HepG2 (cell line): ENCODE data around the gene STK40. TPM values are rescaled to one million over a fixed set of nuclear protein-coding genes. Genes with fewer than 3 reads are reported as not detected.
A peak's percentile ranks its signal among the peaks of the same experiment; 100 is the strongest.

Experiments used
- CC2D1A ChIP-seq: sonication (generic); formaldehyde crosslinking; IDR thresholded peaks from 2 replicates; pipeline ENCODE4 v1.8.1; 2023; ENCODE audit warnings: mild to moderate bottlenecking, missing genetic modification reagents
- CHCHD3 ChIP-seq: sonication (generic); formaldehyde crosslinking; IDR thresholded peaks from 2 replicates; pipeline ENCODE4 v1.8.0; 2022; ENCODE audit warnings: mild to moderate bottlenecking, missing genetic modification reagents, moderate library complexity
- DR1 ChIP-seq: sonication (generic); formaldehyde crosslinking; IDR thresholded peaks from 2 replicates; pipeline ENCODE4 v1.8.0; 2021; ENCODE audit warnings: mild to moderate bottlenecking, missing genetic modification reagents, inconsistent platforms
- DZIP1 ChIP-seq: sonication (generic); formaldehyde crosslinking; IDR thresholded peaks from 2 replicates; pipeline ENCODE4 v1.5.0; 2020; ENCODE audit warnings: mild to moderate bottlenecking, missing genetic modification reagents
- EEA1 ChIP-seq: sonication (generic); formaldehyde crosslinking; IDR thresholded peaks from 2 replicates; pipeline ENCODE4 v1.5.1; 2020; ENCODE audit warnings: mild to moderate bottlenecking, missing genetic modification reagents, borderline replicate concordance
- ERF ChIP-seq: IDR thresholded peaks from 2 replicates; pipeline ENCODE4 v1.6.1; 2018; ENCODE audit warnings: missing biosample characterization, missing genetic modification reagents
- GFI1 ChIP-seq: sonication (generic); formaldehyde crosslinking; IDR thresholded peaks from 2 replicates; pipeline ENCODE4 v1.5.0; 2020; ENCODE audit warnings: missing genetic modification reagents, mild to moderate bottlenecking, borderline replicate concordance
- HNRNPL ChIP-seq: fragments of 200-400 bp; formaldehyde crosslinking; IDR thresholded peaks from 2 replicates; pipeline ENCODE4 v1.6.1; 2017; ENCODE audit warnings: mild to moderate bottlenecking, low read depth, low read length
- MTA3 ChIP-seq: sonication (generic); formaldehyde crosslinking; IDR thresholded peaks from 2 replicates; pipeline ENCODE4 v1.4.0; 2020; ENCODE audit warnings: missing genetic modification reagents
- MXD3 ChIP-seq: IDR thresholded peaks from 2 replicates; pipeline ENCODE4 v1.6.1; 2016; ENCODE audit warnings: mild to moderate bottlenecking, missing biosample characterization, missing genetic modification reagents
- MYNN ChIP-seq: sonication (generic); formaldehyde crosslinking; IDR thresholded peaks from 2 replicates; pipeline ENCODE4 v1.4.0; 2020; ENCODE audit warnings: mild to moderate bottlenecking, low read depth, missing genetic modification reagents
- NFRKB ChIP-seq: fragments of 450-650 bp; IDR thresholded peaks from 2 replicates; pipeline ENCODE4 v1.6.1; 2017
- REL ChIP-seq: sonication (generic); formaldehyde crosslinking; conservative IDR thresholded peaks from 2 replicates; pipeline ENCODE4 v1.8.0; 2022; ENCODE audit warnings: mild to moderate bottlenecking, missing genetic modification reagents, moderate library complexity
- SRY ChIP-seq: sonication (generic); formaldehyde crosslinking; IDR thresholded peaks from 2 replicates; pipeline ENCODE4 v1.8.0; 2022; ENCODE audit warnings: mild to moderate bottlenecking, missing genetic modification reagents
- TCF7 ChIP-seq: sonication (generic); IDR thresholded peaks from 2 replicates; pipeline ENCODE4 v1.6.1; 2016; ENCODE audit warnings: antibody characterized with exemption, low read depth
- TEAD2 ChIP-seq: sonication (generic); formaldehyde crosslinking; IDR thresholded peaks from 2 replicates; pipeline ENCODE4 v1.9.0; 2021; ENCODE audit warnings: missing genetic modification reagents
- THAP9 ChIP-seq: sonication (generic); formaldehyde crosslinking; IDR thresholded peaks from 2 replicates; pipeline ENCODE4; 2020; ENCODE audit warnings: missing genetic modification reagents, mild to moderate bottlenecking, borderline replicate concordance
- U2AF1 ChIP-seq: fragments of 200-400 bp; formaldehyde crosslinking; optimal IDR thresholded peaks from 2 replicates; pipeline ENCODE3; 2017; ENCODE audit warnings: mild to moderate bottlenecking, low read depth, low read length
- ZNF264 ChIP-seq: sonication (generic); formaldehyde crosslinking; IDR thresholded peaks from 2 replicates; pipeline ENCODE4 v1.4.0; 2020; ENCODE audit warnings: missing genetic modification reagents
- ZNF337 ChIP-seq: sonication (generic); formaldehyde crosslinking; IDR thresholded peaks from 2 replicates; pipeline ENCODE4 v1.5.1; 2020; ENCODE audit warnings: missing genetic modification reagents, low read depth, mild to moderate bottlenecking, borderline replicate concordance
- ZNF33B ChIP-seq: sonication (generic); formaldehyde crosslinking; IDR thresholded peaks from 2 replicates; pipeline ENCODE4 v1.5.1; 2020; ENCODE audit warnings: mild to moderate bottlenecking, missing genetic modification reagents
- ZNF501 ChIP-seq: sonication (generic); formaldehyde crosslinking; IDR thresholded peaks from 2 replicates; pipeline ENCODE4 v1.5.1; 2020; ENCODE audit warnings: mild to moderate bottlenecking, moderate library complexity, missing genetic modification reagents
- ZNF703 ChIP-seq: sonication (generic); formaldehyde crosslinking; IDR thresholded peaks from 2 replicates; pipeline ENCODE4 v1.5.1; 2020; ENCODE audit warnings: missing genetic modification reagents, mild to moderate bottlenecking, moderate library complexity, borderline replicate concordance
- ZNF841 ChIP-seq: sonication (generic); formaldehyde crosslinking; IDR thresholded peaks from 2 replicates; pipeline ENCODE4 v1.8.1; 2023; ENCODE audit warnings: missing genetic modification reagents, borderline replicate concordance
- polyA plus RNA-seq, 8 experiments: library from polyadenylated mRNA; depleted of rRNA in 3 of 8; stranded (reverse) in 7 of 8; unstranded in 1 of 8; fragments of >200 nt; fragmentation: Illumina TruSeq in 4 of 8; extraction: Trizol in 4 of 8; gene quantifications; 2 replicates each; pipeline versions ENCODE4 v1.2.1 to v1.2.3, GENCODE V29; 2011 to 2016; ENCODE audit warnings: low read depth in 4 of 8, missing spikeins in 1 of 8, mixed read lengths in 1 of 8; ENCODE audit not compliant: insufficient read depth in 1 of 8
- total RNA-seq, 5 experiments: library from RNA; depleted of rRNA; stranded (reverse); fragments of >200 nt; fragmentation: Illumina TruSeq; extraction: Trizol; gene quantifications; 2 replicates each; pipeline ENCODE4 v1.2.3, GENCODE V29; 2016; ENCODE audit warnings: low read depth in 1 of 5

STK40 gene
- total and polyA plus RNA-seq, 2 of the 13 experiments (the other 11 are each of a cell fraction or from before 2014, with no cell fraction given), result 33.8 to 35.1 TPM

GRCh38 chr1:36306210-36306901, 79.4 kb downstream of the STK40 start, which contains the start of gene SH3D21 (continued):
- TF ChIP-seq REL (no peak), ZNF703 (CRISPR knock-in tag) (no peak), SRY (CRISPR knock-in tag) (peak; percentile 66; the same call in 1 of the 2 replicates), CC2D1A (no peak), ZNF337 (CRISPR knock-in tag) (0 out of 2 replicates have a peak, but pooled peaks have one; percentile 22), THAP9 (peak; percentile 61), MYNN (CRISPR knock-in tag) (no peak; the same call in 1 of the 2 replicates), MTA3 (CRISPR knock-in tag) (no peak), ZNF33B (CRISPR knock-in tag) (peak; percentile 76), NFRKB (no peak), MXD3 (CRISPR knock-in tag) (peak; percentile 52; the same call in 1 of the 2 replicates), ZNF501 (CRISPR knock-in tag) (peak; percentile 83), ERF (CRISPR knock-in tag) (peak; percentile 28; the same call in 1 of the 2 replicates), ZNF841 (no peak), ZNF264 (peak; percentile 62; the same call in 1 of the 2 replicates), DR1 (CRISPR knock-in tag) (0 out of 2 replicates have a peak, but pooled peaks have one; percentile 18), CHCHD3 (no peak), DZIP1 (no peak), EEA1 (no peak), U2AF1 (no peak), TCF7 (no peak), TEAD2 (CRISPR knock-in tag) (no peak), GFI1 (CRISPR knock-in tag) (peak; percentile 83), HNRNPL (peak; percentile 60; the same call in 1 of the 2 replicates)
